Germinal center (tissue), 1 donor: ENCODE data around the gene TRAPPC12.
"Not testable (repeated sequence)": the region's sequence is repeated elsewhere in the genome, so short reads cannot be mapped to it uniquely, and the experiment has no call there.

Experiments
- DNase-seq: peaks from one replicate; pipeline ENCODE4 v3.0.0; 2012; ENCODE audit warnings: mixed read lengths, low spot score

Gene TRAPPC12

GRCh38 chr2:3369340-3370181, 9.9 kb upstream of the TRAPPC12 start:
- DNase-seq: not testable (repeated sequence)

DNA sequence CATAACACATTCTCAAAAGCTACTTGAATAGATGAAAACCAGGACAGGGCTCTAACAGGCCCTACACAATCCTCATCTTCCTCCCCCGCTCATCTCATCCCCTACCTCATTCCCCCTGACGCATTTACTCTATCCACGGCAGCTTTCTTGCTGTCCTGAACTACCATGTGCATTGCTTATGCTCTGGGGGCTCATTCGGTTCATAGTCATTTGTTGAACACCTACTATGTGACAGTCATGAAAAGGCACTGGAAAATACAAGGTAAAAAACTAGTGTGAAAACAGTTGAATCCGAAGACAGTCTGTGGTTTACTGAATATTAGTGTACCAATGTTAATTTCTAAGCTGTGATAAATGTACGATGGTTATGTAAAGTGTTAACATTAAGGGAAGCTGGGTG, 2.7 kb upstream of the TRAPPC12 start:
- DNase-seq: no peak

GRCh38 chr2:3377279-3377611, 2.2 kb upstream of the TRAPPC12 start:
- DNase-seq: peak; percentile 50

GRCh38 chr2:3377612-3378432, 1.7 kb upstream of the TRAPPC12 start, which contains the start of gene EIPR1:
Gene EIPR1, minus strand, starts transcription at chr2:3377818. Its CDS starts 129 bp downstream, at chr2:3377689.
- peak; percentile 96 for DNase-seq

GRCh38 chr2:3379339-3379646, 201 bp upstream of the TRAPPC12 start:
- no peak for DNase-seq

GRCh38 chr2:3386448-3386958, 7.0 kb downstream of the TRAPPC12 start:
- DNase-seq: no peak

DNA sequence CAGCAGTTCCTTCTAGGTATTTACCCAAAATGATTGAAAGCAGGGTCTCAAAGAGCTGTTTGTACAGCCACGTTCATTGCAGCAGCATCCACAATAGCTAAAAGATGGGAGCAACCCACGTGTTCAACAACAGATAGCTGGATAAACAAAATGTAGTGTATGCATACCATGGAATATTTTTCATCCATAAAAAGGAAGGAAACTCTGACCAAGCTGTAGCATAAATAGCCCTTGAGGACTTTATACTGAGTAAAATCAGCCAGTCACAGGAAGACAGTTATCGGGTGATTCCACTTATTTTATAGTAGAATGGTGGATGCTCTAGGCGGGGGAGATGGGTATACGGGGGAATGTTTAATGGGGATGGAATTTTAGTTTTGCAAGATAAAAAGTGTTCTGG, 7.5 kb downstream of the TRAPPC12 start:
- no peak for DNase-seq

DNA sequence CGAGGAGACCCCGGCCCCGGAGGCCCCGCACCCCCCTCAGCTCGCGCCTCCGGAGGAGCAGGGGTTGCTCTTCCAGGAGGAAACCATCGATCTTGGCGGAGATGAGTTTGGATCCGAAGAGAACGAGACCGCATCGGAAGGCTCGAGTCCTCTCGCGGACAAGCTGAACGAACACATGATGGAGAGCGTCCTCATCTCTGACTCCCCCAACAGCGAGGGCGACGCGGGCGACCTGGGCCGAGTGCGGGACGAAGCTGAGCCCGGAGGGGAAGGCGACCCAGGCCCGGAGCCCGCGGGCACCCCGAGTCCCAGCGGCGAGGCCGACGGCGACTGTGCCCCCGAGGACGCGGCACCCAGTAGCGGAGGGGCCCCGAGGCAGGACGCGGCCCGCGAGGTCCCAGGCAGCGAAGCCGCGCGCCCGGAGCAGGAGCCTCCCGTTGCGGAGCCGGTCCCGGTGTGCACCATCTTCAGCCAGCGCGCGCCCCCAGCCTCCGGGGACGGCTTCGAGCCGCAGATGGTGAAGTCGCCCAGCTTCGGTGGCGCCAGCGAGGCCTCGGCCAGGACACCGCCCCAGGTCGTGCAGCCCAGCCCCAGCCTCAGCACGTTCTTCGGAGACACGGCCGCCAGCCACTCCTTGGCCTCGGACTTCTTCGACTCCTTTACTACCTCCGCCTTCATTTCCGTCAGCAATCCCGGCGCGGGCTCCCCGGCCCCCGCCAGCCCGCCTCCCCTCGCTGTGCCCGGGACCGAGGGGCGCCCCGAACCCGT, 8.3 kb downstream of the TRAPPC12 start:
- no peak for DNase-seq

DNA sequence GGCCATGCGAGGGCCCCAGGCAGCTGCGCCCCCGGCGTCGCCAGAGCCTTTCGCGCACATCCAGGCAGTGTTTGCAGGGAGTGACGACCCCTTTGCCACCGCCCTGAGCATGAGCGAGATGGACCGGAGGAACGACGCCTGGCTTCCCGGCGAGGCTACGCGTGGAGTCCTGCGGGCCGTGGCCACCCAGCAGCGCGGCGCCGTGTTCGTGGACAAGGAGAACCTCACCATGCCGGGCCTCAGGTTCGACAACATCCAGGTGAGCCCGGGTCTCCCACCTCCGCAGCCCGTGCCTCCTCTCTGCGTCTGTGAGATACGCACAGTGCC, 8.9 kb downstream of the TRAPPC12 start:
- DNase-seq: no peak

- no peak for DNase-seq
These were observed 9.7 kb downstream of the TRAPPC12 start for GRCh38 chr2:3389193-3389592.

DNA sequence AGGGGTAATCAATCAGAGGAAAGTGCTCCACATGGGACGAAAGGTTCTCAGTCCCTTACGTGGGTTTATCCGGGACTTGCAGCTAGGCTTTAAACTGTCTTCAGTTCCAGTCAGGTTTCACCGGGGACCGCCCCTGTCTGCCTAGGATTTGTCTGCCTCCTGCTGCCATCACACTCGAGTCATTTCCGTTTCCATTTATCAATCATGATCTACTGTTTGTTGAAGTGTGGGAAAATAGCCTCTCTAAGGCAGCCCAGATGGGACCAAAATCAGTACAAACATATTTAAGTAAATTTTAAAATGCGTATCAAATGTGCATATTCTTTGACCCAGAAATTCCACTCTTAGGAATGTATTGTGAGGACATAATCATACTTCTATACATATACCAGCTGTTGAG, 10.5 kb downstream of the TRAPPC12 start:
- DNase-seq: no peak

DNA sequence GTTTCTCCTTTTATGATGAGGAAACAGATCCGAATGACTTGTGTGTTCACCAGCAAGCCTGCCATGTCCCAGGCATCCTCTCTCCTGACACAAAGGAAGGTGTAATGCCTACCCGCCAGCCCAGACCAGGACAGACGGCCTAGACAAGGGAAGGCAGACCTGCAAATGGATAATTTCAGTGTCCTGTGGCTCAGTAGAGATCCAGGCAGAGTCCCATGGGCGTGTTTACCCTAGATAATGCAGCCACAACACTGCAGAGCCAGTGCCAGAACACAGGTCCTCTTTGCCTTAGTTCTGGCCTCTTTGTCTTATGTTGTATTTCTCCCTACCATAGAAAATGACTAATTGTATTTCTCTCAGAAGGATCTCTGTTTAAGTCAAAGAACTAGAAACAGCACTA, 12.7 kb downstream of the TRAPPC12 start:
- DNase-seq: no peak

DNA sequence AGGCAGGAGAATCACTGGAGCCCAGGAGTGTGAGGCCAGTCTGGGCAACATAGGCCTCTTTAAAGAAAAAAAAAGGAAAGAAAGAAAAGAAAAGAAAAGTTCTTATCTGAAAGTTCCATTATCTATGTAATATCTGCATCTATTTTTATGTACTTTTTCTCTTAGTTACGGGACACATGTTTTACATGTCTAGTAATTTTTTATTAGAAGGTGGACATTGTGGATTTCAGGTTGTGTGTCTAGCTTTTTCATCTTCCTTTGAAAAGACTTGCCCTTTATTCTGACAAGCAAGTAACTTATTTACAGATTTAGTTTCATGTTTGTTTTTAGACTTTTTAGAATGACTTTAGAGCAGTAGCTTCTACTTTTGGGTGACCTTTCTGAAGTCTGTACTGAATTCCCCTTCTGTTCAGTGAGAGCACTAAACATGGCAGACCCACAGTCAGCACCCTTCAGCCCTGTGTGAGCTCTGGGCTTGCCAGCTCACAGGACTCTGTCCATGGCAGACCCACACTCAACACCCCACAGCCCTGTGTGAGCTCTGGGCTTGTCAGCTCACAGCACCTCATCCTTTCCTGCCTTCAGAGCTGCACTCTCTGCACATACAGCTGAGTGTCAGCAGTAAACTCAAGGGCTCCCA, 17.5 kb downstream of the TRAPPC12 start:
- DNase-seq: no peak

DNA sequence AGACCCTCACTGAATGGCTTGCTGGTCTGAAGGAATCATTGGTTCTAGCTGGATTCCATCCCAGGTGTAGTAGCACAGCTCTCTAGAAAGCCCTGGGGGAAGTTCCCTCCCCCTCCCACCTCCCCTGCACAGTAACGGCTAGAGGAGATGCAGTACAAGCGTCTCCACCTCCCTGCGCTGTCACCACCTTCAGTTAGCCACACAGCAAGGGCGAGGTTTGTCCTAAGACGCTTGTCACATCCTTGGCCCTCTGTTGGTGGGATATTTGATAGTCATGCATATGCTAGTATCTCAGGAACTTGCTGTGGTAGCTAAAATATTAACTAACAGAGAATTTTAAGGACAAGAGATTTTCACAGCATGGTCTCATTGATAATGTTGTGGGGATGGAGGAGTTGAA, 19.4 kb downstream of the TRAPPC12 start:
- DNase-seq: no peak

- no peak for DNase-seq
These were observed 19.9 kb downstream of the TRAPPC12 start for GRCh38 chr2:3399381-3399780.

DNA sequence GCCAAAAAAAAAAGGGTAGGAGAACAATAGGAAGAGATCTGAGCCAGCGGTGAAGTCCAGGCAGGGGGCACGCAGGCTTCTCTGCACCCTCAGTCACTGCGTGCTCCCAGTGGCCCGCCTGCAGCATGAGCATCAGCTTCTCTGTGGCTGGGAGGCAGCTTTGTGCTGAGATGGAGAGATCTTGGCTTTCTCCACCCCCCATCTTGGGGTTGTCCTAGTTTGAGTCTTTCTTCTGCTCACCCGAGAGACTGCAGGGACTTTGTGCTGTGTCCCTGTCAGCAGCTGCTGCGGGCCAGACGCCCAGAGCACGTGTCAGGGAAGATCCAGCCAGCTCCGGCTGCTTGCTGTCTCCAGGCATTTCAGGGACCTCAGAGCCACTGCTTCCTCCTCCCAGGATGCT, 20.3 kb downstream of the TRAPPC12 start:
- DNase-seq: no peak

DNA sequence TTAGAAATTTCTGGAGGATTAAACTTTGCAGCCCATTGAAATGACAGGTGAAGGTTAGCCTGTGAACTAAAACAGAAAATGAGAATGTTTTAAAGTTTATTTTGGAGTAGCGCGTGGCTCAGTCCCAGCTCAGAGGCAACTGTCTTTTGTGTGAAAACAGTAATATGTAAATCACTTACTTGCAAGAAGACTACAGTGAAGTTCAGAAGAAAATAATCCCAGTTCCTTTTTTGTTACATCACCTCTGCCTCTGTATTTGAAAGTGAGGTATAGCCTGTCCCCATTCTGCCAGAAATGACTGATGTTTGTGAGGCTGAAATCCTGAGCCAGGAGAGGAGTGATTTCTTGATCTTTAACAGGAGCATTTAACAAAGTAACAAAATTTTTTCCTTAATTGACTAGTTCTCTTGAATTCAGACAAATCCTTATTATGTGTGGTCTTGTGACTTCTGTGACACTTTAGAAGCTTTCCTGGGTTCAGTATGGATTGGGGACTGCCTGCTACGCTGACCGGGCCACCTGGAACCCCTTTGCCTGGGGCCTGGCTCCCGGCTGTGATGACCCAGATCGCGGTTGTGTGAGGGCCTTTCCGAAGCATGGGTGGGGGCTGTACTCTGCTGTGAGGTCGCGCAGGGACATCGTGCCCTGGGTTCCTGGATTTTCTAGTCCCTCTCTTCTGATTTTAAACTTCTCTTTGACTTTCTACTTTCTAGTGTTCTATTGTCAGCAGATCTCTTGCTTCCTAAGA, 24.3 kb downstream of the TRAPPC12 start:
- peak; percentile 18 for DNase-seq

GRCh38 chr2:3404349-3404894, 24.9 kb downstream of the TRAPPC12 start:
- no peak for DNase-seq

- no peak for DNase-seq
These were observed 25.8 kb downstream of the TRAPPC12 start for GRCh38 chr2:3405307-3405706.

DNA sequence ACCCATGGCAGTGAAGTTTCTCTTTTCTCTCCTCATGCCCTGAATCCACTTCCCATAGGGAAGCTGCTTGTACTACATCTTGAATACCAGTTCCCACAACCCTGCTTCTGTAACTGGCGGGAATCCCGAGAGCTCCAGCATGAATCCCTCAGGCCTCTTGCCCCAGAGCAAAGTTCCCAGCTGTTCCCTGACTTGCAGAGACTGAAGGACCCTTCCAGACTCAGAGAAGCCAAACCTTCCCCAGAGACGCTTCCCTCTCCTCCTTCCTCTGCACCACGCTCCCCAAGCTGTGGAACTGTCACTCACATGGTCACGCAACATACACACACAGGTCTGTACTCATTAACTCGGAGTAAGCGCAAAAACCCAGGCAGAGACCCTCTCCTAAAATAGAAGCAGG, 26.4 kb downstream of the TRAPPC12 start:
- DNase-seq: no peak

- DNase-seq: no peak
These were observed 27.0 kb downstream of the TRAPPC12 start for GRCh38 chr2:3406501-3406900.
